ENCODE measurements around the gene SH3BGR.

Gene SH3BGR

DNA sequence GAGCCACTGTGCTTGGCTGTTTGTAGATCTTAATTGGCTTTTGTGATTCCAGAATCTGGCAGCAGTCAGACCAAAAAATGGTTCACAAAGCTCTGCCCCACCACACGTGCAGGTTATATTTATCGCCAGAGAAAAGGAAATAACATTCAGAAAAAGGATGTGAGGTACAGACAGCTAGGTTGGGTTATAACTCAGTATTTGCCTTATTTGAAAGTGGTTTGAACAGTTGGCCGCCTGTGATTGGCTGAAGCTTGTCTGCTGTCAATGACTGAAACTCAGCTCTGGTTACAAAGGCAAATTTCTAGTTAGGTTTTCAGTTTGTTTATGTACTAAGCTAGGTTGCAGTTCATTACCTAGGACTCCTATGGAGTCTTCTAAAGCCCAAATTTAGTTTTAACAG lies 9.6 kb downstream of the SH3BGR start:
- no peak for DNase-seq

GRCh38 chr21:39463308-39463707 lies 11.5 kb downstream of the SH3BGR start:
- no peak for DNase-seq

DNA sequence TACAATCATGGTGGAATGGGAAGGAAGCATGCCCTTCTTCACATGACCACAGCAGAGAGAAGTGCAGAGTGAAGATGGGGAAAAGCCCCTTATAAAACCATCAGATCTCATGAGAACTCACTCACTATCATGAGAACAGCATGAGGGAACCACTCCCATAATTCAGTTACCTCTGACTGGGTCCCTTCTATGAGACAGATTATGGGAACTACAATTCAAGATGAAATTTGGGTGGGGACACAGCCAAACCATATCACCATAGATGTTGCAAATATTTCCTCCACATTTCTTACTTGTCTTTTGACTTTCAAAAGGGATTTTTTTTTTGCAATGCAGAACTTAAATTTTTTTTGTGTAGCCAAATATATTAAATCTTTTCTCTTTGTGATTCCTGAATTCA lies 14.8 kb downstream of the SH3BGR start:
- DNase-seq = no peak

DNA sequence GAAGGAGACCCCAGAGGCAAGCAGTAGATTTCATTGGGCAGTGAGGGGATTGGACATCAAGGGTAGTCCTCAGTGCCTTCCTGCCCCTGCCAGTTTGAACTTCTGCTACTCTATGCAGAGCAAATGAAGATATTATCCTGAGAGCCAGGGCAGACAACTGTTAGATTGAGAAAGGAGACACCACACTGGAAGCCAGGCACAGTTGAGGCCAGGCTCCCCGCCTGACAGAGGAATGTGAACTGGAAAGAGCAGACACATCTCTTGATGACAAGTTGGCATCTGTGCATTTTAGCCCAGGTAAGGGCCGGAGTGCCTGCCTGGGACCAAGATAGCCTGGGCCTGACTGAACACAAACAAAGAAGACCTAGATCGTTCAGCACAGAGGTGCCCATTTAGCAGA lies 16.0 kb downstream of the SH3BGR start:
- DNase-seq = no peak

DNA sequence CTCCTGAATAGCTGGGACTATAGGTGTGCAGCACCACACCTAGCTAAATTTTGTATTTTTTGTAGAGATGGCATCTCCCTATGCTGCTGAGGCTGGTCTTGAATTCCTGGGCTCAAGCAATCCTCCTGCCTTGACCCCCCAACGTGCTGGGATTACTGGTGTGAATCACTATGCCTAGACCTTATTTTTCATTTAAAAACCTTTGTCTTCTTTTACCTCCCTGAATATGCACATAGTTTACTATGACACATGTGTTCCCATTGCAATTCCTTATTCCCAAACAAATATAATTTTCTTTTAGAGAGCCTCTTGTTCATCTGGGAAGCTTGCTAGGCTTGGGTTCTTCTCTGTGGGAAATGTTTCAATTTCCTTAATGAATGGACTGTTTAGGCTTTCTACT lies 16.8 kb downstream of the SH3BGR start:
- no peak for DNase-seq

DNA sequence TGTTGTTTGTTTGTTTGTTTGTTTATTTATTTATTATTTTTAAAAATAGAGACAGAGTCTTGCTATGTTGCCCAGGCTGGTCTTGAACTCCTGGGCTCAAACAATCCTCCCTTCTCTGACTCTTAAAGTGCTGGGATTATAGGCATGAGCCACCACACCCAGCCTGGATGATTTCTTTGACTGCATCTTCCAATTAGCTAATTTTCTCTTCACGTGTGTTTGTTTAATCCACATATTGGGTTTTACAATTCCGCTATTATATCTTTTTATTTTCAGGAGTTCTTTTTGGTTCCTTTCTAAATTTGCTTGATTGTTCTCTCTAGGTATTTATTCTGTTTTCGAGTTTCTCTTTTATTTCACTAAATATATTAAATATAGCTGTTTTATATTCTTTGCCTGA lies 19.8 kb downstream of the SH3BGR start:
- DNase-seq = no peak

- no peak for DNase-seq
Measured at GRCh38 chr21:39472786-39473185, 21.0 kb downstream of the SH3BGR start.

DNA sequence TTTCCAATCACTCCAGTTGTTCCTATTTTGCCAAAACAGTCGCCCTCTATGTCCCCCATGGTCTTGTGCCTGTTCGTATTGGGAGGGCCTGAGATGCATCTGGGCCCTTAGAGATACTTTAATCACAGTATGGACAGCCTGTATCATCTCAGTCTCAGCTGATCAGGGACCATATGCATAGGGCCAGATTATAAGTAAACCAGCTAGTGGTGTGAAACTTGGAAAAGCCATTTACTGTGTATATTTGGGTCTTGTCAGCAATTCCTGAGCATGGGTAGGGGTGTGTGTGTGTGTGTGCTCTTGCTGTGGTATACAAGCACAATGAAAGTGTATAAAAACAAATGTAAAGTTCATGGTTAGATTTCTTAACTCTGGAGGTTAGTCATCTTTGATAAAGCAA lies 22.8 kb downstream of the SH3BGR start:
- no peak for DNase-seq

- DNase-seq = no peak
Measured at GRCh38 chr21:39479164-39479813, 27.5 kb downstream of the SH3BGR start.

DNA sequence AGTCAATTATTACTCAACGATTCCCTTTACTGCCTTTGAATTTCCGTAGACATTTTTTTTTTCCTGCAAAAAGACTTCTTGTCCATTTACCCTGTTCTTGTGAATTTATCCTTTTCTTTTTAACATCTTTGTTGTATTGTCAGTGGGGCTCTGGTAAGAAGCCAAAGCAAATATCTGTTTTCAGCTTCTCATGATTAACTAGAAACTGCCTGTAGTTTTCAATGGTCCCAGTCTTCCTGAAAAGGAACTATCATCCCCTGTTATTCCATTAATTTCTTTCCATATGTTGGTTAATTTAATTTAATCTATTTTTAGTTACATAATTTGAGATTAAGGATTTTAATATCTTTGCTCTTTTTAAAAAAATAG lies 28.0 kb downstream of the SH3BGR start:
- DNase-seq = no peak

- no peak for DNase-seq
Measured at GRCh38 chr21:39480271-39480670, 28.5 kb downstream of the SH3BGR start.

DNA sequence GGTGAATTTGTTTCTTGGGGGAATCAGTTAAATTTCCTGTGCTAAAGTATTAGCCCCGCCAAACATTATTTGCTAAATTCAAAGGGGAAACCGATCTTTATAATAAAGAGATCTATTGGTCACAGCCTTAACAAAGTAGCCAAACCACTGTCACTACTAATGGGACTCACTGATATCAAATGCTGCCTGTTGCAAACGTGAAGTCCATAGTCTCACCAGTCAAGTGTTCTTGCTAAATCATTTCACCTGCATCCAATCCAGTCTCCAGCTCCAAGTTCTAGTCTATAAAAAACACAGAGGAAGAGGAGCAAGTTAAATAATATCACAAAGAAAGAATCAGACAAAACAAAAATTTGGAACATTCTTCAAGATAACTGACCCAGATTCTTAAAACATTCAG lies 30.1 kb downstream of the SH3BGR start:
- no peak for DNase-seq

- no peak for DNase-seq
Measured at GRCh38 chr21:39483917-39484316, 32.1 kb downstream of the SH3BGR start.

- DNase-seq = no peak
Measured at GRCh38 chr21:39484711-39485276, 33.0 kb downstream of the SH3BGR start.

DNA sequence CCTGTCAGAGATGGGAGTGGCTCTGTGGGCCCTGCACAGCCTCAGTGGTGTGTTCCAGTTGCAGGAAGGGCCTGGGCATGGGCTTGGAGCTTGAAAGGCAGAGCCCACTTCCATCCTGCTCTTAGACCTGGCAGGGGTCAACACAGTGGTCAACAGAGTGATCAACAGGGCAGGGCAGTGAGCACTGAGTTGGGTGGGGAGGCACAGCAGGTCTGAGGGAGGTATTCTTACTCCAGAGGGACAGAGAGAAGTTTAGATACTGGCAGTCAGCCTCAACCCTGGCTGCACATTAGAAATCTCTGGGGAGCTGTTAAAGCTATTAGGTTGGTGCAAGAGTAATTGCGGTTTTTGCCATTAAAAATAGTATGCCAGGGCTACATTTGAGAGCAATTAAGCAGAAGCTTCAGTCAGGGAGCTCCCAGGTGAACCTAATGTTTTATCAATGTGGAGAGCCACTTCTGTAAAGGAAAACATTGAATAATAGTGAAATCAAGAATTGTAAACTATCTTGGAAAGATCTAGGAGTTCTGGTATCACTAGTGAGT lies 37.7 kb downstream of the SH3BGR start:
- DNase-seq = no peak

DNA sequence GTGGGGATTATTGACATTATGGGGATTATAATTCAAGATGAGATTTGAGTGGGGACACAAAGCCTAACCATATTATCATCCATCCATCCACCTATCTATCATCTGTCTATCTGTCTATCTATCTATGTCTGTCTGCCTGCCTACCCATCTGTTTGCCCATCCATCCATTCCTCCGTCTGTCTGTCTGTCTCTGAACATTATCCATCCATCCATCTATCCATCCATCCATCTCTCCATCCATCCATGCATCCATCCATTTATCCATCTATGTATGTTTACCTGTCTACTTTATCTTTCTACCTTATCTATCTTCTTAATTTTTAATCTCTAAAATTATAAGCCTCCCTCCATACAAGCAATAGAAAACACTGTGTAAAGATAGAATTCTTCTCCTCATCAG lies 47.4 kb downstream of the SH3BGR start:
- no peak for DNase-seq

GRCh38 chr21:39502631-39503030 lies 50.9 kb downstream of the SH3BGR start:
- no peak for DNase-seq

DNA sequence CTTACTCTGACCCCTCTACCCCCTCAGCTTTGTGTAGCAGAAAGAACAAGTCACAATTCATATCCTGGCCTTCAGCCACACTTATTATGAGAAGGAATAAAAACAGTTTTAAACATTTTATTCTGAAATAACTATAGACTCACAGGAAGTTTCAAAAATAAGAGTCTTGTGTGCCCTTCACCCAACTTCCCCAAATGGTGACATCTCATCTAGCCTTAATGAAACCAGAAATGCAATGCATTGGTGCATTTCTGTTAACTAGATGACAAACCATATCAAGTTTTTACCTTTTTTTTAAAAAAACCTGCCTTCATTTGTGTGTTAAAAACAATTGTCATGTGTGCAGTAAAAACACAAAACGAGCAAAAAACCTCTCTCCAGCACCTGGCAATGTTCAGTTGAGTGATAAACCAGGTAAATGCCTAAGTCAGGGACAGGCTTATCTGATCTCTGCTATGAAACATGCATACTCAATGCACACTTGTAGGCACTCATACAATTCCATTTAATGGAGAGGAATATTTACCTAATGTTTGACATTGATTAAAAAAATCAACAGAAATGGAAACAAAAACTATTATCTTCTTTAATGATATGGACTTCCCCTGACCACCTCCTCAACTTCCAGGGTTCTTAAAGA lies 51.5 kb downstream of the SH3BGR start:
- no peak for DNase-seq

GRCh38 chr21:39504230-39504629 lies 52.5 kb downstream of the SH3BGR start:
- DNase-seq = no peak

- no peak for DNase-seq
Measured at GRCh38 chr21:39510240-39510639, 58.5 kb downstream of the SH3BGR start.

DNA sequence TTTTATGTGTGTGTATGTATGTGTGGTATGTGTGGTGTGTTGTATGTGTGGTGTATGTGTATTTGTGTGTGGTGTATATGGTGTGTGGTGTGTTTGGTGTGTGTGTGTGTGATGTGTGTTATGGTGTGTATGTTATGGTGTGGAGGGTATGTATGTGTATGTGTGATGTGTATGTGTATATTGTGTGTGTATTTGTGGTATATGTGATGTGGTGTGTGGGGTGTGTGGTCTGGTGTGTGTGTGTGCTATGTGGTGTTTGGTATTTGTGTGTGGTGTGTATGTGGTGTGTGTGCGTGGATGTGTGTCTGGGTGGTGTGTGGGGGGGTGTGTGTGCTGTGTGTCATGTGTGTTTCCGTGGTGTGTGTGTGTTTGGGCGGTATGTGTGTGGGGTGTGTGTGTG lies 59.3 kb downstream of the SH3BGR start:
- DNase-seq = no peak

DNA sequence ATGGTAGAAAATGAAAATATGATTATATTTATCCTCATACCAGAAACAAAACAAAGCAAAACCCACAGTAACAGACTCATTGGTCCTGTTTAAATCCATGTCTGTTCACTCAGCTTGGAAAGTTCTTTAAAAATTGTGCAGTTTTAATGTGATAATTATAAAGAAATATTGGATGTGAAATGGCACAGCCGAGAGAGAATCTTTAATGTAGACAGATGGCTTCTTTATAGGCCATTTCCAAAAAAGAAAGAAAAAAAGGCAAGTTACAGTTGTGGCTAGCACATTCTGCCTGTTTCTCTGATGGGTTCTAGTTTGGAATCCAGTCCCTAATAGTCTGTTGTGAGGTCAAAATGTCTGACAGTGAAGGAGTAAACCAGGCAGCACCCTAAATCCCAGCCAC lies 62.0 kb downstream of the SH3BGR start:
- DNase-seq = no peak

- DNase-seq = no peak
Measured at GRCh38 chr21:39515684-39516472, 64.1 kb downstream of the SH3BGR start.
